CD4-positive, alpha-beta T cell (primary cell): ENCODE data around the gene CYB5D1. TPM values are rescaled to one million over a fixed set of nuclear protein-coding genes. Genes with fewer than 3 reads are reported as not detected.

Experiments used
- ATAC-seq: fragments of 200-7000 bp; cut with Tn5 transposase; one replicate; pipeline ENCODE4 v1.10.0; 2022; ENCODE audit warnings: mild to moderate bottlenecking; ENCODE audit not compliant: poor library complexity
- CTCF ChIA-PET: fragments of 350-600 bp; sonication (Branson Sonifier 250); formaldehyde crosslinking; loops from one replicate; lab custom pipeline; 2021; ENCODE audit warnings: antibody characterized with exemption, inconsistent platforms; lab: Charles Lee
- POLR2A ChIA-PET: fragments of 350-600 bp; sonication (Branson Sonifier 250); formaldehyde crosslinking; loops from one replicate; lab custom pipeline; 2021; ENCODE audit warnings: antibody characterized with exemption, inconsistent platforms; lab: Charles Lee
- DNase-seq, 14 experiments: peaks; one replicate each; pipeline ENCODE4 v3.0.0-alpha.2; 2013 to 2020; ENCODE audit warnings: mixed read lengths in 2 of 14
- H3K27ac ChIP-seq, 2 donors: one replicate each; pipeline versions ENCODE4 v1.5.1 to v1.7.0; 2013; ENCODE audit warnings: low read length in 2 of 2, low read depth in 1 of 2, mild to moderate bottlenecking in 1 of 2
- H3K27me3 ChIP-seq, 2 experiments: 1 replicate in 1 of 2; 2 replicates in 1 of 2; pipeline versions ENCODE4 v1.6.1 to v1.7.0; 2013; ENCODE audit warnings: low read length in 2 of 2, control low read depth in 1 of 2, mild to moderate bottlenecking in 1 of 2, moderate library complexity in 1 of 2; ENCODE audit not compliant: insufficient read depth in 2 of 2, control insufficient read depth in 1 of 2
- H3K36me3 ChIP-seq: one replicate; pipeline ENCODE4 v1.6.1; 2013; ENCODE audit warnings: low read length, control low read depth; ENCODE audit not compliant: insufficient read depth
- H3K4me1 ChIP-seq: one replicate; pipeline ENCODE4 v1.6.1; 2013; ENCODE audit warnings: low read length, control low read depth; ENCODE audit not compliant: insufficient read depth
- H3K4me3 ChIP-seq: one replicate; pipeline ENCODE4 v1.5.1; 2013; ENCODE audit warnings: mild to moderate bottlenecking, low read length, moderate library complexity
- H3K9me3 ChIP-seq, 2 experiments: 1 replicate in 1 of 2; 2 replicates in 1 of 2; pipeline versions ENCODE4 v1.6.1 to v1.7.0; 2013; ENCODE audit warnings: low read length in 2 of 2, mild to moderate bottlenecking in 2 of 2, control low read depth in 1 of 2, moderate library complexity in 1 of 2; ENCODE audit not compliant: control insufficient read depth in 1 of 2, insufficient read depth in 1 of 2
- H3K27ac Mint-ChIP-seq: one replicate; pipeline ENCODE4 v1.8.0; 2020; ENCODE audit warnings: mixed read lengths
- H3K27me3 Mint-ChIP-seq: one replicate; pipeline ENCODE4 v1.8.0; 2021; ENCODE audit warnings: mixed read lengths
- H3K36me3 Mint-ChIP-seq: one replicate; pipeline ENCODE4 v1.8.0; 2021; ENCODE audit warnings: low read depth, mixed read lengths
- H3K4me1 Mint-ChIP-seq: one replicate; pipeline ENCODE4 v1.8.0; 2021; ENCODE audit warnings: low read depth, mixed read lengths
- H3K4me3 Mint-ChIP-seq: one replicate; pipeline ENCODE4 v1.8.0; 2020; ENCODE audit warnings: mild to moderate bottlenecking, mixed read lengths
- H3K9me3 Mint-ChIP-seq: one replicate; pipeline ENCODE4 v1.8.0; 2020; ENCODE audit warnings: mixed read lengths
- CTCF ChIP-seq: fragments of 200-600 bp; IDR thresholded peaks from one replicate; pipeline ENCODE4 v1.8.0; 2022; ENCODE audit warnings: antibody characterized with exemption, mild to moderate bottlenecking
- intact Hi-C, 2 experiments: fragments of 100-400 bp; cut with DNase I in 1 of 2; cut with micrococcal nuclease in 1 of 2; formaldehyde crosslinking; loops; one replicate each; pipeline versions ENCODE4 v1.15.1 to v1.9.0; 2023 to 2025; cut with DNase I, micrococcal nuclease
- total RNA-seq, 174 experiments: library from RNA in 2 of 174; stranded (reverse) in 2 of 174; gene quantifications; one replicate each; pipeline ENCODE4 v1.2.3 and lab custom pipeline; 2021 to 2026

CYB5D1 gene
- total RNA-seq, 2 experiments from 2014 or later = 8.7 TPM

GRCh38 chr17:7824021-7824924, 33.5 kb upstream of the CYB5D1 start:
- ChIA-PET CTCF (interaction anchor here (0.8 to 1.5 kb wide), 6 partner anchors 11 to 166 kb away, joined by 3 to 5 read pairs (median 3); no protein-coding TSS in a partner anchor), POLR2A (interaction anchor here (1.7 kb wide), 1 partner anchor 10 kb away, joined by 8 read pairs; the partner anchor contains the start of gene KDM6B)
- no peaks in the 10 kb centered on the region for H3K27me3 Mint-ChIP-seq
- no peak for DNase-seq
- TF ChIP-seq CTCF = no peak
- no peaks in the 10 kb centered on the region for H3K36me3 ChIP-seq
- H3K27ac ChIP-seq = no peak overlapping the region
- H3K27ac Mint-ChIP-seq = no peak overlapping the region
- no peaks in the 10 kb centered on the region for H3K9me3 Mint-ChIP-seq
- H3K4me1 Mint-ChIP-seq = no peaks in the 10 kb centered on the region
- no peak for ATAC-seq
- no peaks in the 10 kb centered on the region for H3K9me3 ChIP-seq
- intact Hi-C loops = loop anchor here (5.0 to 10.0 kb wide), 3 partner anchors 68 to 91 kb away; partner anchors contain the start of gene RNF227 (in 1 of the 2)
- no peaks in the 10 kb centered on the region for H3K27me3 ChIP-seq
- no peak overlapping the region for H3K4me3 ChIP-seq
- no peak overlapping the region for H3K4me3 Mint-ChIP-seq
- H3K36me3 Mint-ChIP-seq = no peaks in the 10 kb centered on the region
- no peaks in the 10 kb centered on the region for H3K4me1 ChIP-seq

- peak in 1 of 14 experiments; percentile 39 for DNase-seq
- TF ChIP-seq CTCF = no peak
- H3K36me3 Mint-ChIP-seq = no peaks in the 10 kb centered on the region
- ATAC-seq = peak; percentile 31
- Histone ChIP-seq H3K9me3 (no peaks in the 10 kb centered on the region), H3K36me3 (no peaks in the 10 kb centered on the region), H3K27me3 (no peaks in the 10 kb centered on the region), H3K27ac (no peak overlapping the region), H3K4me3 (no peak overlapping the region), H3K4me1 (no peaks in the 10 kb centered on the region)
- no peaks in the 10 kb centered on the region for H3K9me3 Mint-ChIP-seq
- intact Hi-C loops = loop anchor here in 1 of 2 experiments (10.0 kb wide), 1 partner anchor 89 kb away; the partner anchor contains the start of gene RNF227
- no peak overlapping the region for H3K4me3 Mint-ChIP-seq
- CTCF ChIA-PET = interaction anchor here (0.5 to 1.5 kb wide), 8 partner anchors 10 to 165 kb away, joined by 3 to 5 read pairs (median 3); no protein-coding TSS in a partner anchor
- POLR2A ChIA-PET = interaction anchor here (0.7 to 1.7 kb wide), 2 partner anchors 9 to 28 kb away, joined by 3 to 8 read pairs; partner anchors contain the start of gene KDM6B
- H3K4me1 Mint-ChIP-seq = no peaks in the 10 kb centered on the region
- no peaks in the 10 kb centered on the region for H3K27me3 Mint-ChIP-seq
- no peak overlapping the region for H3K27ac Mint-ChIP-seq
Observed at GRCh38 chr17:7825206-7825990, 32.4 kb upstream of the CYB5D1 start.

- intact Hi-C loops = loop anchor here in 1 of 2 experiments (10.0 kb wide), 1 partner anchor 324 kb away; the partner anchor contains the start of gene PER1
- no peak for ATAC-seq
- CTCF ChIA-PET = no interaction called here
- no peak overlapping the region for H3K27ac ChIP-seq
- no peak overlapping the region for H3K4me3 ChIP-seq
- Mint-ChIP-seq H3K36me3 (peaks cover 19% of the 10 kb centered on the region), H3K9me3 (no peaks in the 10 kb centered on the region), H3K27me3 (peaks cover 4% of the 10 kb centered on the region), H3K4me1 (peaks cover 7% of the 10 kb centered on the region), H3K4me3 (peak overlapping the region; percentile 15), H3K27ac (no peak overlapping the region)
- TF ChIP-seq CTCF = no peak
- no peaks in the 10 kb centered on the region for H3K9me3 ChIP-seq
- H3K27me3 ChIP-seq = no peaks in the 10 kb centered on the region
- POLR2A ChIA-PET = no interaction called here
- H3K4me1 ChIP-seq = peaks cover 19% of the 10 kb centered on the region
- no peaks in the 10 kb centered on the region for H3K36me3 ChIP-seq
- peak in 1 of 14 experiments; percentile 12 for DNase-seq
Observed at GRCh38 chr17:7830616-7831015, 27.2 kb upstream of the CYB5D1 start.
